AG04449 (cell line): ENCODE measurements around the gene PLA2G2E.

Source experiments
- CTCF ChIA-PET: fragments of 350-600 bp; formaldehyde crosslinking; extraction: SDS; loops from one replicate; lab custom pipeline; 2021; ENCODE audit warnings: antibody characterized with exemption; lab: Yijun Ruan, JAX
- POLR2A ChIA-PET: fragments of 400-600, 350-600 bp; formaldehyde crosslinking; extraction: SDS; loops from one replicate; lab custom pipeline; 2020; ENCODE audit warnings: antibody characterized with exemption, inconsistent platforms; lab: Yijun Ruan, JAX
- DNase-seq: peaks from one replicate; pipeline ENCODE4 v3.0.0-alpha.2; 2010; ENCODE audit warnings: low read depth, low spot score
- H3K4me3 ChIP-seq: 2 replicates; pipeline ENCODE4 v1.5.1; 2011; ENCODE audit warnings: low read depth, mild to moderate bottlenecking, control low read depth, low read length
- CTCF ChIP-seq: IDR thresholded peaks from one replicate; pipeline ENCODE4 v1.5.1; 2011; ENCODE audit warnings: mild to moderate bottlenecking, moderate library complexity, low read length, control low read depth, inconsistent platforms; ENCODE audit not compliant: insufficient read depth; ENCODE audit errors: missing control alignments

The PLA2G2E gene

DNA sequence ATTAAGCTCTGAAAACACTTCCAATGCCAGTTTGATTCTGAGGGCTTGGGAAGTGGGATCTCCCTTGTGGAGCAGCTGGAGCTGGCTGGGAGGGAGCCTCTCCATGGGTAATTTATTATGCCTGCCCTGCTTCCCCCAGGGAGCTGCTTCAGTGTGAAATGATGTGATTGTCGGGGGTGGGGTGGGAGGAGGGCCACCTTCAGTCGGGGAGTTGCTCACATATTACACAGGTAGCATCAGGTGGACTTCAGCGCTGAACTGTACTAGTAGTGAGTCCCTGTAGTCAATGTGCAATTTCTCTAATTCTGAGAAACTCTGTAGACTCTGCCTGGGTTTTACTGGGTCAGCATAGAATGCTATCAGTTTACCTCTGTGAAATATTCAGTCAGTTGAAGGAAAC, 12.8 kb downstream of the PLA2G2E start:
- POLR2A ChIA-PET: no interaction called here
- CTCF ChIA-PET: interaction anchor here (0.9 to 3.2 kb wide), 4 partner anchors 29 to 583 kb away, joined by 4 to 20 read pairs (median 12); partner anchors contain the start of gene OTUD3
- no peak for TF ChIP-seq CTCF
- no peak for DNase-seq
- H3K4me3 ChIP-seq: no peak overlapping the region

GRCh38 chr1:19909971-19910370, 13.4 kb downstream of the PLA2G2E start:
- ChIA-PET POLR2A (no interaction called here), CTCF (interaction anchor here (0.8 to 1.7 kb wide), 6 partner anchors 8 to 581 kb away, joined by 3 to 10 read pairs (median 4); partner anchors contain the start of gene OTUD3)
- H3K4me3 ChIP-seq: no peak overlapping the region
- TF ChIP-seq CTCF: no peak
- DNase-seq: no peak

DNA sequence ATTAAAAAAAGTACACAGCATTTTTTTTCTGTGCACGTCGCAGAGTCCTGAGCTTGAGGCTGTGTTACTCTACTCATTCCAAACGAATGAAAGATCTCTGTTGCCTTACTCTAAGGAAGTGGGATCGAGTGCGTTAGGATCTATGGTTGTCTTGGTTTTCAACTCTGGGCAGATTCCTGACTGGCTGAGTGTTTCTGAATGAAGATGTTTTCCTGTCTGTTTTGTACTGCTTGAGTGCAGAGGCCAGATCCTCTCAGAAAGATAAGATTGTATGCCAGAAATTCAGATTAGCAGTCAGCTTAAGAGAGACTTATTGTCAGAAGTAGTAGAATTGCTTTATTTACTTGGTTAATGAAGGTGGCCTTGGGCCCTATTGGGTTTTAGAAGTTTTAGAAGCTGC, 14.0 kb downstream of the PLA2G2E start:
- POLR2A ChIA-PET: no interaction called here
- no peak overlapping the region for H3K4me3 ChIP-seq
- TF ChIP-seq CTCF: no peak
- DNase-seq: no peak
- CTCF ChIA-PET: interaction anchor here (0.8 to 1.7 kb wide), 6 partner anchors 9 to 581 kb away, joined by 3 to 10 read pairs (median 4); partner anchors contain the start of gene OTUD3

DNA sequence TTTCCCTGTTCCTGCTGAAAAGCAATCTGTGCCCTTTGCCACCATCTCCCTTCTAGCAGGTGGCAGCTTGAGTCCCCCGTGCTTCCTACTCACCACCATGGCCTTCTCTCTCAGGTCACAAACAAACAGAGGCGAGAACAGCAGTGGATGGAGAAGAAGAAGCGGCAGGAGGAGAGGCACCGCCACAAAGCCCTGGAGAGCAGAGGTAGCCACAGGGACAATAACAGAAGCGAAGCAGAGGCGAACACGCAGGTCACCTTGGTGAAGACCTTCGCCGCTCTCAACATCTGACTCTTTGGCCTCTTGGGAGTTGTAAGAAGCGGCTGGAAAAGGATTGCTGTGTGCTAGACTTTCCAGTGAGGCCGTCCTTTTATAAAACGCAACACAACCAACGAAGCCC, 16.0 kb downstream of the PLA2G2E start:
- no peak overlapping the region for H3K4me3 ChIP-seq
- ChIA-PET POLR2A (no interaction called here), CTCF (interaction anchor here (1.0 to 1.7 kb wide), 3 partner anchors 8 to 14 kb away, joined by 3 to 6 read pairs (median 4); no protein-coding TSS in a partner anchor)
- no peak for DNase-seq
- no peak for TF ChIP-seq CTCF

DNA sequence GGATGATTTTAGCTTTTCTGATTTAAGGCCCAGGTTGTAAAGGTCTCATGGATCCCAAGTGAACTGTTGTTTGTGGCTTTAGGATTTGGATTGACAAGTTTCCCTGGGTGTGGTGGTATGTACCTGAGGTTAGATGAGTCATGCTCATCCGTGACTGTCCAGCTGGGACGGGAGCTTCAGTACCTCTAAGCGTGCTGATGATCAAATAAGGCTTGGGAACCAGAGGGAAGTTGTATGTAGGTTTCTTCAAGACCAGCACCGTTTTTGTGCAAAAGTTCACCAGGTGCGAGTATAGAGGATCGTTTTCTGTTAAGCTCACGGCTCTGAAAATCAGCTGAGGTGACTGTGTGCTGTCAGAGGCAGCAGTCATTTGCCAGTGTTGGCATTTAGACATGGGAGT, 19.8 kb downstream of the PLA2G2E start:
- CTCF ChIA-PET: interaction anchor here (0.8 to 2.6 kb wide), 2 partner anchors 15 to 249 kb away, joined by 3 to 14 read pairs; no protein-coding TSS in a partner anchor
- no peak for TF ChIP-seq CTCF
- POLR2A ChIA-PET: no interaction called here
- no peak for DNase-seq
- H3K4me3 ChIP-seq: no peak overlapping the region

GRCh38 chr1:19901653-19902052, 21.8 kb downstream of the PLA2G2E start:
- TF ChIP-seq CTCF: no peak
- no peak for DNase-seq
- H3K4me3 ChIP-seq: no peak overlapping the region
- CTCF ChIA-PET: interaction anchor here (0.8 kb wide), 1 partner anchor 15 kb away, joined by 3 read pairs; no protein-coding TSS in a partner anchor
- POLR2A ChIA-PET: no interaction called here
